Naive thymus-derived CD4-positive, alpha-beta T cell (primary cell): ENCODE data around the gene MLYCD. TPM values are rescaled to one million over a fixed set of nuclear protein-coding genes. Genes with fewer than 3 reads are reported as not detected.

Experiments used
- ATAC-seq: fragments of 150-1000 bp; cut with Tn5 transposase; 2 replicates; pipeline ENCODE4 v1.10.0; 2021; ENCODE audit warnings: mild to moderate bottlenecking, moderate library complexity
- CTCF ChIA-PET: fragments of 350-600 bp; sonication (Branson Sonifier 250); formaldehyde crosslinking; loops from one replicate; lab custom pipeline; 2021; ENCODE audit warnings: antibody characterized with exemption; lab: Charles Lee
- POLR2A ChIA-PET: fragments of 350-600 bp; sonication (Branson Sonifier 250); formaldehyde crosslinking; loops from one replicate; lab custom pipeline; 2021; ENCODE audit warnings: antibody characterized with exemption, inconsistent platforms; lab: Charles Lee
- DNase-seq, 9 donors: peaks; one replicate each; pipeline versions ENCODE4 v3.0.0 to v3.0.0-alpha.2; 2020 to 2022; ENCODE audit warnings: mixed read lengths in 1 of 9
- H3K27ac ChIP-seq: one replicate; pipeline ENCODE4 v1.7.0; 2013; ENCODE audit warnings: mild to moderate bottlenecking, low read depth, low read length, moderate library complexity
- H3K27me3 ChIP-seq, 2 donors: one replicate each; pipeline ENCODE4 v1.7.0; 2013; ENCODE audit warnings: low read length in 2 of 2, mild to moderate bottlenecking in 2 of 2, moderate library complexity in 2 of 2; ENCODE audit not compliant: control insufficient read depth in 2 of 2, insufficient read depth in 2 of 2
- H3K36me3 ChIP-seq, 3 experiments: 1 replicate in 2 of 3; 2 replicates in 1 of 3; pipeline ENCODE4 v1.7.0; 2013; ENCODE audit warnings: low read length in 3 of 3, mild to moderate bottlenecking in 3 of 3, moderate library complexity in 1 of 3; ENCODE audit not compliant: insufficient read depth in 3 of 3, control insufficient read depth in 2 of 3
- H3K4me1 ChIP-seq, 2 donors: one replicate each; pipeline ENCODE4 v1.7.0; 2013; ENCODE audit warnings: low read length in 2 of 2, mild to moderate bottlenecking in 2 of 2, moderate library complexity in 1 of 2; ENCODE audit not compliant: control insufficient read depth in 2 of 2, insufficient read depth in 2 of 2
- H3K4me3 ChIP-seq: 2 replicates; pipeline ENCODE4 v1.7.0; 2013; ENCODE audit warnings: mild to moderate bottlenecking, low read length
- H3K9me3 ChIP-seq, 3 experiments: 1 replicate in 2 of 3; 2 replicates in 1 of 3; pipeline ENCODE4 v1.7.0; 2013; ENCODE audit warnings: low read length in 3 of 3; ENCODE audit not compliant: control insufficient read depth in 2 of 3
- H3K27ac Mint-ChIP-seq, 9 donors: one replicate each; pipeline ENCODE4 v1.8.0; 2020 to 2022; ENCODE audit warnings: mixed read lengths in 9 of 9, mild to moderate bottlenecking in 8 of 9, moderate library complexity in 5 of 9, inconsistent platforms in 2 of 9
- H3K27me3 Mint-ChIP-seq, 5 donors: one replicate each; pipeline ENCODE4 v1.8.0; 2021 to 2022; ENCODE audit warnings: mixed read lengths in 5 of 5, mild to moderate bottlenecking in 1 of 5
- H3K36me3 Mint-ChIP-seq, 5 donors: one replicate each; pipeline ENCODE4 v1.8.0; 2020 to 2022; ENCODE audit warnings: mixed read lengths in 5 of 5, mild to moderate bottlenecking in 3 of 5, inconsistent platforms in 1 of 5
- H3K4me1 Mint-ChIP-seq, 7 donors: one replicate each; pipeline ENCODE4 v1.8.0; 2020 to 2022; ENCODE audit warnings: mixed read lengths in 7 of 7, mild to moderate bottlenecking in 3 of 7, inconsistent platforms in 1 of 7
- H3K4me3 Mint-ChIP-seq, 10 donors: one replicate each; pipeline ENCODE4 v1.8.0; 2020 to 2022; ENCODE audit warnings: mild to moderate bottlenecking in 10 of 10, mixed read lengths in 10 of 10, moderate library complexity in 6 of 10, inconsistent platforms in 2 of 10
- H3K9me3 Mint-ChIP-seq, 11 donors: one replicate each; pipeline ENCODE4 v1.8.0; 2020 to 2022; ENCODE audit warnings: mixed read lengths in 11 of 11, mild to moderate bottlenecking in 4 of 11, inconsistent platforms in 1 of 11, moderate library complexity in 1 of 11
- intact Hi-C, 2 donors: fragments of 100-400 bp; cut with micrococcal nuclease; formaldehyde crosslinking; loops; one replicate each; pipeline ENCODE4 v1.15.1; 2023
- polyA plus RNA-seq, 2 donors: library from polyadenylated mRNA; unstranded; fragments of 300-500 nt; fragmentation: Illumina TruSeq; gene quantifications; one replicate each; pipeline ENCODE4 v1.2.3, GENCODE V29; 2021
- total RNA-seq, 6 experiments: library from RNA in 5 of 6; stranded (reverse) in 5 of 6; gene quantifications; 1 replicate in 5 of 6; 2 replicates in 1 of 6; pipeline ENCODE4 v1.2.3 and lab custom pipeline; 2021 to 2026

MLYCD gene
- total and polyA plus RNA-seq, 7 experiments from 2014 or later: 1.8 to 11.4 (median 6.7) TPM

DNA sequence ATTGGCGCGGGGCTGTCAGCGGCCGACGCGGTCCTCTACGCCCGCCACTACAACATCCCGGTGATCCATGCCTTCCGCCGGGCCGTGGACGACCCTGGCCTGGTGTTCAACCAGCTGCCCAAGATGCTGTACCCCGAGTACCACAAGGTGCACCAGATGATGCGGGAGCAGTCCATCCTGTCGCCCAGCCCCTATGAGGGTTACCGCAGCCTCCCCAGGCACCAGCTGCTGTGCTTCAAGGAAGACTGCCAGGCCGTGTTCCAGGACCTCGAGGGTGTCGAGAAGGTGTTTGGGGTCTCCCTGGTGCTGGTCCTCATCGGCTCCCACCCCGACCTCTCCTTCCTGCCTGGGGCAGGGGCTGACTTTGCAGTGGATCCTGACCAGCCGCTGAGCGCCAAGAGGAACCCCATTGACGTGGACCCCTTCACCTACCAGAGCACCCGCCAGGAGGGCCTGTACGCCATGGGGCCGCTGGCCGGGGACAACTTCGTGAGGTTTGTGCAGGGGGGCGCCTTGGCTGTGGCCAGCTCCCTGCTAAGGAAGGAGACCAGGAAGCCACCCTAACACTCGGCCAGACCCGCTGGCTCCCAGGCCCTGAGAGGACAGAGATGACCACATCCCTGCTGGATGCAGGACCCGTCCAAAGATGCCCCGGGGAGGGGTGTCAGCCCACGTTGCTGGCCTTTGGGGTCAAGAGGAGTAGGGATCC is 66.7 kb downstream of the MLYCD start:
- H3K36me3 ChIP-seq: no peaks in the 10 kb centered on the region
- Mint-ChIP-seq H3K27me3 (peaks cover 11 to 16% (median 12%) of the 10 kb centered on the region in 5 donors), H3K9me3 (peaks cover 0 to 3% (median 0%) of the 10 kb centered on the region in 11 donors), H3K36me3 (no peaks in the 10 kb centered on the region), H3K27ac (no peak overlapping the region), H3K4me3 (no peak overlapping the region), H3K4me1 (peaks cover 0 to 6% (median 4%) of the 10 kb centered on the region in 7 donors)
- no peak overlapping the region for H3K4me3 ChIP-seq
- ATAC-seq: no peak
- no peaks in the 10 kb centered on the region for H3K27me3 ChIP-seq
- intact Hi-C loops: no loop called here
- ChIA-PET POLR2A (no interaction called here), CTCF (no interaction called here)
- no peak overlapping the region for H3K27ac ChIP-seq
- DNase-seq: no peak
- no peaks in the 10 kb centered on the region for H3K9me3 ChIP-seq
- H3K4me1 ChIP-seq: no peaks in the 10 kb centered on the region

DNA sequence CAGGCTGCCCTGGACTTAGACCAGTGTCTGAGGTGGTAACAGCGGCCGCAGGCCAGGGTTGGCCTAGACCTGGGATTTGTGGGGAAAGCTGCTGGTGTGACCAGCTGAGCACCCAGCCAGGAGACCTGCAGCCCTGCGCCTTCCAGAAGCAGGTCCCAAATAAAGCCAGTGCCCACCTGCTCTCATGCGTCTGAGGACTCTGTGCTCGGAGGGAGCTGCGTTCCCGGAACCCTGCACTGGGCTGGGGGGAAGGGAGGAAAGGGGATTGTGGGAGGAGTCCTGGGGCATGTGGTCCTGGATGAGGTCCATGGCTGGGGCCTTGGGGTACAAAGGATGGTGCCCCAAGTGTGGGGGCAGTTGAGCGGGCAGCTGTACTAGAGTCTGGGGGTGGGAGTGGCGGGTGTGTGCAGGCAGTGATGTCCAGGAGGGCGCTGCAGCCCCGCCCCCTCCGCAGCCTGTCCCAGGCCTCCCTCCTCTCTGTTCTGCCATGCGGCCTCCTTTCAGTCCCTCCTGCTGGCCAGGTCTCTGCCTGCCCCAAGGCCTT is 67.3 kb downstream of the MLYCD start:
- Histone ChIP-seq H3K27ac (no peak overlapping the region), H3K27me3 (no peaks in the 10 kb centered on the region), H3K4me1 (no peaks in the 10 kb centered on the region), H3K9me3 (no peaks in the 10 kb centered on the region), H3K4me3 (no peak overlapping the region), H3K36me3 (no peaks in the 10 kb centered on the region)
- Mint-ChIP-seq H3K9me3 (peaks cover 0 to 3% (median 0%) of the 10 kb centered on the region in 11 donors), H3K4me1 (peaks cover 0 to 6% (median 4%) of the 10 kb centered on the region in 7 donors), H3K4me3 (peak overlapping the region in 1 of 10 donors; percentile 12), H3K27ac (peak overlapping the region in 1 of 9 donors; percentile 46), H3K27me3 (peaks cover 11 to 18% (median 16%) of the 10 kb centered on the region in 5 donors), H3K36me3 (no peaks in the 10 kb centered on the region)
- POLR2A ChIA-PET: no interaction called here
- intact Hi-C loops: no loop called here
- no peak for DNase-seq
- CTCF ChIA-PET: no interaction called here
- no peak for ATAC-seq

GRCh38 chr16:83967091-83967490 is 68.2 kb downstream of the MLYCD start:
- H3K9me3 ChIP-seq: no peaks in the 10 kb centered on the region
- H3K4me1 ChIP-seq: no peaks in the 10 kb centered on the region
- H3K27me3 ChIP-seq: no peaks in the 10 kb centered on the region
- H3K4me3 ChIP-seq: no peak overlapping the region
- no peaks in the 10 kb centered on the region for H3K36me3 Mint-ChIP-seq
- CTCF ChIA-PET: no interaction called here
- no peak overlapping the region for H3K27ac Mint-ChIP-seq
- peaks cover 11 to 20% (median 16%) of the 10 kb centered on the region in 5 donors for H3K27me3 Mint-ChIP-seq
- no peak overlapping the region for H3K4me3 Mint-ChIP-seq
- no peak for ATAC-seq
- H3K27ac ChIP-seq: no peak overlapping the region
- DNase-seq: no peak
- H3K9me3 Mint-ChIP-seq: peaks cover 0 to 3% (median 0%) of the 10 kb centered on the region in 11 donors
- peaks cover 0 to 6% (median 4%) of the 10 kb centered on the region in 7 donors for H3K4me1 Mint-ChIP-seq
- H3K36me3 ChIP-seq: no peaks in the 10 kb centered on the region
- intact Hi-C loops: no loop called here
- POLR2A ChIA-PET: no interaction called here

DNA sequence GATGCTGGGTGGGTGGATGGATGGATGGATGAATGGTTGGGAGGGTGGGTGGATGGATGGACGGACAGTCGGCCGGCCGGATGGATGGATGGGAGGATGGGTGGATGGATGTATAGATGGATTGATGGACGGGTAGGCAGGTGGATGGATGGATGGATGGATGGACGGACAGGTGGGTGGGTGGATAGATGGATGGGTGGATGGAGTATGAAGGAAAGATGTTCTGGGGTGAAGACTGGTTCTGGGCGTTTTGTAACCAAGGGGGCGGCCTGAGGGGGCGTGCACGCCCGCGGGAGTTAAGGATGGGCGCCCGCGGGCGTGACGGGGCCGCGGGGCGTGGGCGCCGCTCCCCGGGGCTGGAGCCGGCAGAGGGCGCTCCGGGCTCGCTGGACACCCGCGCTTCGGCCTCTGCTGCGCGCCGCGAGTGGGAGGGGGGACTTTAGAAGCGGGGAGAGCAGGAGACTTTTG is 69.0 kb downstream of the MLYCD start, which contains the start of gene NECAB2:
Gene NECAB2, plus strand, starts transcription at position 407 of the 468 bp plus-strand sequence. CDS start 405 bp downstream, outside the sequence.
- H3K9me3 ChIP-seq: no peaks in the 10 kb centered on the region
- H3K27ac ChIP-seq: no peak within 1 kb of the TSS
- Mint-ChIP-seq H3K27ac (peak within 1 kb of the TSS in 1 of 9 donors; percentile 59), H3K4me3 (peak within 1 kb of the TSS; percentile 22 to 79 (median 68)), H3K4me1 (peaks cover 0 to 6% (median 4%) of the 10 kb centered on the region in 7 donors), H3K9me3 (peaks cover 0 to 3% (median 0%) of the 10 kb centered on the region in 11 donors), H3K36me3 (no peaks in the 10 kb centered on the region), H3K27me3 (peaks cover 11 to 23% (median 16%) of the 10 kb centered on the region in 5 donors)
- H3K4me3 ChIP-seq: no peak within 1 kb of the TSS
- no peaks in the 10 kb centered on the region for H3K27me3 ChIP-seq
- no peaks in the 10 kb centered on the region for H3K36me3 ChIP-seq
- ChIA-PET POLR2A (no interaction called here), CTCF (no interaction called here)
- DNase-seq (peak in 1 of 9 donors; percentile 45), ATAC-seq (peak; percentile 50)
- intact Hi-C loops: no loop called here
- H3K4me1 ChIP-seq: no peaks in the 10 kb centered on the region

DNA sequence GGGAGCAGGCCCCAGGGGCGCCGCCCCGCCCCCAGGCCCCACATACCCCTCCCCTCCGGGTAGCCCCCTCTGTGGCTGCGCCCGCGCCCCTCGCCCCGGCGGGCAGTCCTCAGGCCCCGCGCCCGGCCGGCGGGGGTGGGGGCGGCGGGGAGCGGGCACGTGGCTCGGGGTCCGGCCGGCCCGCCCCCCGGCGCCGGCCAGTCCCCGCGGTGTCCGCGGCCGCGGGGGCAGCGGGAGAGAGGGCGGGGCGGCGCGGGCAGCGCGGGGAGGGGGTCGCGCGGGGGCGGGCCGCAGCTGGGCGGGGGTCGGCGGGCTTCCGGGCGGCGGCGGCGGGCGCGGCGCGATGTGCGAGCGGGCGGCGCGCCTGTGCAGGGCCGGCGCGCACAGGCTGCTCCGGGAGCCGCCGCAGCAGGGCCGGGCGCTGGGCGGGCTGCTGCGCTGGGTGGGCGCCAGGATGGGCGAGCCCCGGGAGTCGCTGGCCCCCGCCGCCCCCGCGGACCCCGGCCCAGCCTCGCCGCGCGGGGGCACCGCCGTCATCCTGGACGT is 69.5 kb downstream of the MLYCD start:
- peak overlapping the region in 1 of 10 donors; percentile 75 for H3K4me3 Mint-ChIP-seq
- H3K4me1 ChIP-seq: no peaks in the 10 kb centered on the region
- H3K27me3 ChIP-seq: no peaks in the 10 kb centered on the region
- no peak for ATAC-seq
- peaks cover 0 to 3% (median 0%) of the 10 kb centered on the region in 11 donors for H3K9me3 Mint-ChIP-seq
- ChIA-PET CTCF (no interaction called here), POLR2A (no interaction called here)
- H3K27ac Mint-ChIP-seq: no peak overlapping the region
- no peak overlapping the region for H3K4me3 ChIP-seq
- H3K4me1 Mint-ChIP-seq: peaks cover 0 to 6% (median 4%) of the 10 kb centered on the region in 7 donors
- H3K36me3 Mint-ChIP-seq: no peaks in the 10 kb centered on the region
- no peaks in the 10 kb centered on the region for H3K36me3 ChIP-seq
- H3K9me3 ChIP-seq: no peaks in the 10 kb centered on the region
- H3K27ac ChIP-seq: no peak overlapping the region
- no peak for DNase-seq
- H3K27me3 Mint-ChIP-seq: peaks cover 11 to 27% (median 16%) of the 10 kb centered on the region in 5 donors
- intact Hi-C loops: no loop called here

DNA sequence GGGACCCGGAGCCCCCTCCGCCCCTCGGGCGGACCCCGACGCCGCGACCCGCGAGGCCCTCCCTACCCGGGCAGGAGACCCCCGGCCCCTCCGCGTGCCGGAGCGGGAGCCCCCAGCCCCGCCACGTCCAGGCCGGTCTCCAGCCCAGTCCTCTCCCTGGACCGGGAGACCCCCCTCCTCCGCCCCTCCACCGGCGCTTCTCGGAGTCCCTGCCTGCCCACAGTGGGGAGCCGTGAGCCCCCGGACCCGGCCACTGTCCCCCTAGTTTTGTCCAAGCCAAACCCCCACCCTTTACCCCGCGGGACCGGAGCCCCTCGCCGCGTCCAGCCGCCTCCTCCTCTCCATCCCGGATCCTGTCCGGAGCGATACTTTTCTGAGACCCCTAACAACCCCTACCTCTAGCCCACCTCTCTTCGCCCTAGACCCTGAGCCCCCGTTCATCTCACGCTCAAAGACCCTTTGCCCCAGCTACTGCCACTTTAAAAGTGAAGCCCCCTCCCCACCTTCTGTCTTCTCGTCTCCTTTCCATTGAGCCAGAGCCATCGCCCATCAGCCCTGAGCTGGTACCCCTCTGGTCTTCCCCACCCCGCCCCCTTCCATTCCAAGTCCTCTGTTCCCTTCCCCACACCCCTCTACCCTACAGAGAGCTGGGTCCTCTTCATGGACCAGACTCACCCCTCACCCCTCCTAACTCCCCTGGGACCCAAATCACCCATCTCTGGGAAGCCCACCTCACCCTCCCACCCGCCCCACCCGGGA is 70.2 kb downstream of the MLYCD start:
- H3K4me3 ChIP-seq: no peak overlapping the region
- intact Hi-C loops: no loop called here
- no peaks in the 10 kb centered on the region for H3K4me1 ChIP-seq
- ChIA-PET CTCF (no interaction called here), POLR2A (no interaction called here)
- no peak overlapping the region for H3K27ac ChIP-seq
- ATAC-seq: no peak
- Mint-ChIP-seq H3K4me3 (peak overlapping the region in 4 of 10 donors; percentile 29 to 67 (median 36)), H3K27me3 (peaks cover 11 to 28% (median 16%) of the 10 kb centered on the region in 5 donors), H3K36me3 (no peaks in the 10 kb centered on the region), H3K9me3 (peaks cover 0 to 3% (median 0%) of the 10 kb centered on the region in 11 donors), H3K4me1 (peaks cover 0 to 6% (median 4%) of the 10 kb centered on the region in 7 donors), H3K27ac (no peak overlapping the region)
- no peaks in the 10 kb centered on the region for H3K36me3 ChIP-seq
- no peaks in the 10 kb centered on the region for H3K9me3 ChIP-seq
- H3K27me3 ChIP-seq: no peaks in the 10 kb centered on the region
- DNase-seq: no peak
